ENCODE data around the gene SCN11A.
"Not testable (repeated sequence)": the region's sequence is repeated elsewhere in the genome, so short reads cannot be mapped to it uniquely, and the experiment has no call there.

The SCN11A gene

DNA sequence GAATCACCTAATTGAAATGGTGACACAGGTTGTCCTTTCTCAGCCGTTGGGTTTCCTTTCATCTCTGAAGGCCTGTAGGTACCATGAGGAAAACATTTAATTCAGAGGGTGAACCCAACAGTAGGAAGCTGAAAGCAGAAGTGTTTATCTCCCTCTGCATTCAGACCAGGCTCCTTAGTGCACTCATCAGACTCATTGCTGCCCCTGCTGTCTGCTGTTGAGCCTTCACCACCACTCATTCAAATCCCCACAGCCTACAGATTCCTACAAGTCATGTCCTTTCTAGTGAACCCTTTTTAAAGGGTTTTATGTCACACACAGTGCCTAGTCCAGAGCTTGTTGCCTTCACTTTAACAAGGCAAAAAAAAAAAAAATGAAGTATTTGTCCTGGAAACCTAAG is 13.5 kb upstream of the SCN11A start:
- DNase-seq (ENCODE audit: low read depth), result no peak

DNA sequence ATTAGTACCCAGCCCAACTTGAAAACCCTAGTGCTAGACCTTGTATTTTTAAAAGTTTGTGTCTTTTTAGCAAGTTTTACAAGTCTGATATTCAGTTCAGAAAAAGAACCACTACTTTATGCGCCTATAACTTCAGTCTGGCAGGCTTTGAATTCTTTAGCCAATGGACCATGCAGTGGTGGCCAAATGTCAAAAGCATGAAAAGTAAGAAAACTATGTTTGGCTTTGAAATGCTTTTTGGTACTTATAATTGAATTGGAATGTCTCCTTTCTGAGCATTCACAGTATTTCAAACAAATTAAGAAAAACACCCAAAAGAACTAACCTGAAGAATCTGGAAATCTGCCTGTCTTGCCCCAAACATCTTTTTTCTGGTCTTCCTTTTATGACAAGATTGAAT is 12.9 kb upstream of the SCN11A start:
- DNase-seq (ENCODE audit: low read depth), result no peak

DNA sequence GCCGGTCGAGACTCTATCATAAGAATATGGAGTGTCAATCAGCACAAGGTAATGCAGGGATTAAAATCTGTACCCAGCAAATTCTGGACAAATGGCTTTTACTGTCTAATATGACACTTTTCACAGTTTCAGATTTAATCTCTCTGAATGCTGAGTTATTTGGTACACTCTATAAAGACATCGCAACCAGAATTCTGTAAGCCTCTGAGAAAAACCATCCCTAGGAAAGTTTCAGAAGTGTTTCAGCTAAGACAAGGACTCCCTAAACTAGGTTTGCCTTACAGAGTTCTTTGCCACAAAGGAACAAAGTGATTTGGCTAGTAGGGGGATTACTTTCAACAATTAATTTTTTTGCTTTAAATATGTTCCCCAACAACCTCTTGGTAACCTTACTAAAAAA is 11.4 kb upstream of the SCN11A start:
- no peak for DNase-seq (ENCODE audit: low read depth)

DNA sequence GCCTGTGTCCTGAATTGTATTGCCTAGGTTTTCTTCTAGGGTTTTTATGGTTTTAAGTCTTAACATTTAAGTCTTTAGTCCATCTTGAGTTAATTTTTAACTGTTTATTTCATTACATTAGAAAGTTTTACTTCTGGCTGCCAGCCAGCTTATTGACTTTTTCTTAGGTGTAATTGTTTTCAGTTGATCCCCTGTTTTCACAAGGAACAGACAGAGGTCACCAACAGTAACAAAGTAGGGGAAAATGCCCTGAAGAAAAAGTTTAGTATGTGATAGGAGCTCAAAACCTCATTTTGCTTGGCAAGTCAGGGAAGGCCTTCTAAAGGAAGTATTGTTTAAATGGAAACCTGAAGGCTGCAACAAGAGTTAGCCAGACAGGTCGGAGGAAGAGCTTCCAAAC is 10.4 kb upstream of the SCN11A start:
- DNase-seq (ENCODE audit: low read depth), result no peak

DNA sequence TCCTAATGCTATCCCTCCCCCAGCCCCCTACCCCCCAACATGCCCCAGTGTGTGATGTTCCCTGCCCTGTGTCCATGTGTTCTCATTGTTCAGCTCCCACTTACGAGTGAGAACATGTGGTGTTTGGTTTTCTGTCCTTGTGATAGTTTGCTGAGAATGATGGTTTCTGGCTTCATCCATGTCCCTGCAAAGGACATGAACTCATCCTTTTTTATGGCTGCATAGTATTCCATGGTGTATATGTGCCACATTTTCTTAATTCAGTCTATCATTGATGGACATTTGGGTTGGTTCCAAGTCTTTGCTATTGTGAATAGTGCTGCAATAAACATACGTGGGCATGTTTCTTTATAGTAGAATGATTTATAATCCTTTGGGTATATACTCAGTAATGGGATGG is 9.5 kb upstream of the SCN11A start:
- not testable (repeated sequence) for DNase-seq (ENCODE audit: low read depth)

DNA sequence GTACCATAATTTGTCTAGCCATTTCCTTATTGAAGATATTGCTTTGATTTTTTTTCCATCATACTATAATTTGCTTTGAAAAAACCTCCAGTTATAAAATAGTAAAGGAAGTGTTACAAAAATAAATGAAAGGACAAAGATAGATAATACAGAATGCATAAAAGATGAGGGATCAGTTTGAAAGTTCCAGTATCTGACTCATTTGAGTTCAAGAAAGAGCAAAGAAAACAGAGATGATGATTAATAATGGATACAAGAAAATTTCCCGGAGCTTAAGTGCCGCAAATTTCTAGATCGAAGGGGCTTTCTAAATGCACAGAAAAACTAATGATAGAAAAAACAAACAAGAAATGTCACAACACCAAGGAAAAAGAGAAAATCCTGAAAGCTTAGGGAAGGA is 4.4 kb upstream of the SCN11A start:
- DNase-seq (ENCODE audit: low read depth), result no peak

DNA sequence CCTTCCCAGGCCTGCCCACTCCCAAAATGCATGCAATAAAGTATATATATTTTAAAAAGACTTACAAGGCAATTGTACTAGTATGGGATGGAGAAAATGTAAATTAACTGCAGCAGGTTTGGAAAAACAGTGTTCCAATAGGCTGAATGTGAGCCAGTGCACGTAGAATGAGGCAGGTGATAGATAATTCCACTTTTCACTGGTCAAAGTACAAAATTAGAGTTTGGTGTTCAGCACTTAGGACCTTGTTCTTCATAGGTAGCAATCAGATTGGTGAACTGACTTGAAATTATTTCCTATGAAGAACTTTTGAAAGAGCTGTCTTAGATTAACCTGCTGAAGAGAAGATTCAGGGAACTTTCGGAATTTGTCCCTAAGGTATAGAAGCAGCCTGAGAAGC is 2.0 kb upstream of the SCN11A start:
- DNase-seq (ENCODE audit: low read depth), result no peak

DNA sequence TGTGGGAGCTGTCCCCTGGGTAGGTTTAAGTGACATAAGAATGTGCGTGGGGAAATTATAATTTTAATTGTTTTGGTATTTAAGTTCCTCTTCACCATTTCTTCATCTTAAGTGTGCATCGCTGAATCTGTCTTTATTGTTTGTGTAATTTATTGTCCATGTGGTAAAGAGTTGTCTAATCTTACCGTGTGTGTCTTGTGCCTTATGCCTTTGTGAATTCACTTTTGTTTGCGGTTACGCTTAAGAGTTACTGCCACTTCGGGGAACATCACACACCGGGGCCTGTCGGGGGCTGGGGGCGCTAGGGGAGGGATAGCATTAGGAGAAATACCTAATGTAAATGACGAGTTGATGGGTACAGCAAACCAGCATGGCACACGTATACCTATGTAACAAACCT is 839 bp upstream of the SCN11A start:
- DNase-seq (ENCODE audit: low read depth), result no peak

DNA sequence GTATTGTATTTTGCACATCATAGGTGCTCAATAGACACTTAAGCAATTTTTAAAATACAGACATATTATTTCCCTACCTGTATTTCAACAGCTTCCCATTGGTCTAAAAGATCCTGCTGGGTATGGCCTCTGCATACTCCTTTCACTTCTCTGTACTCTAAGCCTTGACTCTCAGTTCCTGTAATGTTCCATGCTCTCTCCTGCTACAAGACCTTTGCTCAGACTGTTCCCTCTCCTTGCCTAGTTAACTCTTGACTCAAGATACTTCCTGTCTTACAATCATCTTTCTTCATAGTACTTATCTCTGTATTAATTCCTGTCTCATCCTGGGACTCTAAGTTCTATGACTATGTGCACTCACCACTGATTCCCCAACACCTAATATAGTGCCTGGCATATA is 1.7 kb downstream of the SCN11A start:
- DNase-seq (ENCODE audit: low read depth), result no peak

DNA sequence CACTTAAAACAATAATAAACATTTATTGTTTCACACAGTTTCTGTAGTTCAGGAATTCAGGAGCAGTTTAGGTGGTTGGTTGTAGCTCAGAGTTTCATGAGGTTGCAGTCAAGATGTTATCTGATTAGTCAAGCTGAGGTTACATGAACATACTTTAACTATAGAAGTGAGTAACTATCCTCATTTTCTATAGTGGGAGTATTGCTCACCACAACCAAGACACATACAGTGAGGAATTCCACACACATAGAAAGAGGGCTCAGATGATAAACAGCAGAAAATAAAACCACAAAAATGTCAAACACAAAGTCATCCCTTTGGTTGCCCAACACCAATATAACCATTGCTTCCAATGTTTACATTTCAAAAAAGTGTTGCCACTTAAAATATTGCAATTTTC is 13.6 kb downstream of the SCN11A start:
- DNase-seq (ENCODE audit: low read depth), result no peak

DNA sequence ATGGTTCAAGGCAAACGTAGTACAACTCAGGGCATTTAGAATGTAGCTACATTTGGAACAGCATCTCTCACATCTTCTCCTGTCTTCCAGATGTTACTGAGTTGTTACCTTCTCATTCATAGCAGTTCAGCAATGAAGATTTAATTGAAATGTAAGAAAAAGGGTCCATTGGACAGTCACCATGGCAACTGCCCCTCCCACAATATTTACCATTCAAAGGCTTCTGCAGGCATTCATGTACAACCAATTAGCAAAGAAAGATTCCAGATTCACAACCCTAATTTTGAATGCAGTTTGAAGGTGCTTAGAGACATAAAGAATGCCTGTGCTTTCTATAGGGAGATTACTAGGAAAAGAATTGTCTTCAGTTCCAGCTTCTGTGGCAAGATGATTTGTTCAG is 22.2 kb downstream of the SCN11A start:
- DNase-seq (ENCODE audit: low read depth), result no peak

DNA sequence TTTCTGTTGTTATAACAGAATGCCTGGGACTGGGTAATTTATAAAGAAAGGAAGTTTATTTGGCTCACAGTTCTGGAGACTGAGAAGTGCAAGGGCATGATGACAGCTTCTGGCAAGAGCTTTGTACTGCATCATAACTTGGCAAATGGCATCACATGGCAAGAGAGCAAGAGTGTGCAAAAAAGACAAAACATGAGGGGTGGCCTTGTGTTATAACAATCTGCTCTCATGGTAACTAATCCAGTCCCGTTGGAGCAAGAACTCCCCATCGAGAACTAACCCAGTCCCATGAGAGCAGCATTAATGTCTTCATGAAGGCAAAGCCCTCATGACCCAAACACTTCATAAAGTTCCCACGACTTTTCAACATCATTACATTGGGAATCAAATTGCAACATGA is 23.2 kb downstream of the SCN11A start:
- DNase-seq (ENCODE audit: low read depth), result no peak

DNA sequence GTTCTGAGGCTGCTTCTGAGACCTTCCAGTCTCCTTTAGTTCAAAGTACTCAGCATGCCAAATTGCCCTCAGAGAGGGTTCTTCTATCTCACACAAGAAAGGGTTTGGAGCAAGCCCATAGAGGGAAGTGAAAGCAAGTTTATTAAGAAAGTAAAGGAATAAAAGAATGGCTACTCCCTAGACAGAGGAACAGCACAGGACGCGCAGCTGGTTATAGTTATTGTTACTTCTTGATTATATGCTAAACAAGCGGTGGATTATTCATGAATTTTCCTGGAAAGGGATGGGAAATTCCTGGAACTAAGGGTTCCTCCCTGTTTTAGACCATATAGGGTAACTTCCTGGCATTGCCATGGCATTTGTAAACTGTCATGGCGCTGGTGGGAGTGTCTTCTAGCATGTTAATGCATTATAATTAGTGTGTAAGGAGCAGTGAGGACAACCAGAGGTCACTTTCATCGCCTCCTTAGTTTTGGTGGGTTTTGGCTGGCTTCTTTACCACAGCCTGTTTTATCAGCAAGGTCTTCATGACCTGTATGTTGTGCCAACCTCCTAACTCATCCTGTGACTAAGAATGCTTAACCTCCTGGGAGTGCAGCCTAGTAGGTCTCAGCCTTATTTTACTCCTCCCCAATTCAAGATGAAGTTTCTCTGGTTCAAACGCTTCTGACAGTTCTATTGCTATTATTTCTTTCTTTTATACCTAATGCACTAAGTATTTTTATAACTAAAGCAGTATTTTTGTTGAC is 26.3 kb downstream of the SCN11A start:
- DNase-seq (ENCODE audit: low read depth), result no peak

DNA sequence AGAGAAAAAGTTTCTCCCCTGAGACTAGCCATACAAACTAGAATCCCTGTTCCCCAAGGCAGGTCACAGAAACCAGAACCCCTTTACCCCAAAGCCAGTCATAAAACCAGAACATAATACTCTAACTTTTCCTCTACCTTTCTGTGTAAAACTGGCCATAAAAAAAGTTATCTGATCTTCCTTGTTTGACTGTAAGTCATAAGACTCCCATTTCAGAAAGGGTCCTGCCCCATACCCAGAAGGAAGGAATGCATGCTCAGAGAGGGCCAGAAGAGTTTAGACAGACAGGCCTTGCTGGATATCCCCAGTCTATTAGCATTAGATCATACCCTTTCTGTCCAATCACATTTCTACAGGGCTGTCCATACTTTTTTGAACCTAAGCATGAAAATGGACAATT is 27.2 kb downstream of the SCN11A start:
- no peak for DNase-seq (ENCODE audit: low read depth)

DNA sequence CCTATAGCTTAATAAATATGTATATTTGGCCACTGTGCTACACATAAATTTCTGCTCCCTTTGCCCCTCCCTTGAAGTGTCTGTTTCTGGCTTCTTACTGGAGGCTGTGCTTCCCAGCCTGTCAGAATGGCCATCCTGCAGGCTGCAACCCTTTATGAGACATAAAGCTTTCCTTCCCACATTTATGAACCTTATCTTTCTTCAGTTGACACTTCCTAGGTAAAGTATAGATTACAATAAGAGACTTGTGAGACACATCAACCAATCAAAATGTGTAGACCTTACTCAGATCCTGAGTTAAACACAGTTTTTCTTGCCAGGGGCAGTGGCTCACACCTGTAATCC is 29.5 kb downstream of the SCN11A start:
- DNase-seq (ENCODE audit: low read depth), result no peak

DNA sequence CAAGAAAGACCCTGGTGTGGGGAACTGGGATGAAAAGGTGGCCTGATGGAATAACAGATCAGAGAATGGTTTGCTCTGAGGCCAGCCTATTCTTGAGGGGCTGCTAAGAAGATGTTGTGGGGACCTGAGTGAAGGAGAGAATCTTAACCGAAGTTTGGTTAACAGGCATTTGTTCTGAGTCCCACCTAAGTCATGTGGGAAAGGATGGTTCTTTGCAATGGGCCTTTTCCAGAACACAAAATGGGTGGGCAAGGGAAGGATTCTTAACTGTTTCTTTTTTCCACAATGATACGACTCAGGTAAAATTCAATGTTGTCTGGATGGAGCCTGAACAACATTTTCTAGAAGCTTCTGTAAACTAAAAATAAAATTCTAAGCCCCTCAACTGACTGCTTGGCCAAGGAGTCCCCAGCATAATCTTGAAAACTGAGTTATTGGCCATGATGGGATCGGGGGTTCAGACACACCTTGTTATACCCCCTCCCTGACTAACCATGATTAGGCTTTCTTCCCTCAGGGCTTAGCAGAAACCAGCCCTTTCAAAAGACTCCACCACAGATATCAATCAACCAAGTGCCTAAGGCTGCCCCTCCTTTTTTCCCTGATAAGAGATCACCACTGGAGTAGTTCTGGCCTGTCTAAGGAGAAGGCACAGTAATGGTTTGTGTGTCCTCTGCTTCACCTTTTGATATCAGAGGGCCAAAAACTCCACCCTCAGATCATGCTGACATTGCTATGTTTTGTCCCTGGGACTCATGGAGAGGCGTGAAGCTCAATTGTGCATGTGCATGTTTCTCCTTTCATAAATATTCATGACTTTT is 30.1 kb downstream of the SCN11A start:
- no peak for DNase-seq (ENCODE audit: low read depth)

DNA sequence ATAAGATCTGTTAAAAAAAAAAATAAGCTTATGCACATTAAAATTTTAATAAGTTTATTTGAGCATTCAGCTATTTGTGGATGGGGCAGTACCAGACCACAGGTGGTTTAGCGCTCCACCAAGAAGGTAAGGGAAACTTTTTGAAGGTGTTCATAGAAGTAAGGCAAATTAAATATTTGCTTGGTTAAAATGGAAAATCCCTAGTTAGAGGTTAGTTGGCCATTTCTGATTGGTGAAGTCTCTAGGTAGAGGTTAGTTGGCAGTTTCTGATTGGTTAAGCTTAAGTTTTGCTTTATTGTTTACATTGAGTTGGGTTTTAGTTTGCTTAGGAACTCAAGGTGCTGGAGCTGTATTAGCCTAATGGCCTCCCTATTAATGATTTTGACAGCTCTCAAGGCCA is 30.7 kb downstream of the SCN11A start:
- no peak for DNase-seq (ENCODE audit: low read depth)

DNA sequence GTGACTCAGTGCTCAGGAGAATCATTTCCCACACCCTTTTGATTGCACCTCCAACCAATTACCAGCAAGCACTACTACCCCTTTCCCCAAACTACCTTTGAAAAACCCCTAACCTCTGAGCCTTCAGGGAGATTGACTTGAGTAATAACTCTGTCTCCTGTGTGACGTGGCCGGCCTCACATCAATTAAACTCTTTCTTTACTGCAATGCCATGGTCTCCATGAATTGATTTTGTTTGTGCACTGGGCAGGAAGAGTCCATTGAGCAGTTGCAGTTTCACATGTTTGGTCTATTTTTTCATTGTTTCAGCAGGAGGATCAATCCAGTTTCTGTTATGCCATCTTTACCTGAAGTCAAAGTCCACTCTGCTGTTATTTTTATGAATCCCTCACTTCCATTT is 32.4 kb downstream of the SCN11A start:
- DNase-seq (ENCODE audit: low read depth), result no peak

DNA sequence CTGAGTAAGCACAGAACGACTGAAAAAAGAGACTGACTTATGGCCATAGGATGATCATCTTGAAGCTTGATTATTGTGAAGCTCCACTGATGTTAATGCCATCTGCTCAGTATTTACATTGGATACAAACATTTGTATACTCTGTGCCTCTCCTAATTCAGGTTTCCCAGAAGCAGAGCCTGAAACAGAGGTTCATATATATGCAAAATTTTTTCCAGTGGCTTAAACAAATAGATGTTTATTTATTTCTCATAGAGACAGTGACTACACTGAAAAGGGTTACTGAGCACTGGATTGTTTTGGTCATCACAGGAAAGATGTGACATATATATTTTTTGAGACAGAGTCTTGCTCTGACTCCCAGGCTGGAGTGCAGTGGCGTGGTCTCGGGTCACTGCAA is 36.3 kb downstream of the SCN11A start:
- DNase-seq (ENCODE audit: low read depth), result no peak

DNA sequence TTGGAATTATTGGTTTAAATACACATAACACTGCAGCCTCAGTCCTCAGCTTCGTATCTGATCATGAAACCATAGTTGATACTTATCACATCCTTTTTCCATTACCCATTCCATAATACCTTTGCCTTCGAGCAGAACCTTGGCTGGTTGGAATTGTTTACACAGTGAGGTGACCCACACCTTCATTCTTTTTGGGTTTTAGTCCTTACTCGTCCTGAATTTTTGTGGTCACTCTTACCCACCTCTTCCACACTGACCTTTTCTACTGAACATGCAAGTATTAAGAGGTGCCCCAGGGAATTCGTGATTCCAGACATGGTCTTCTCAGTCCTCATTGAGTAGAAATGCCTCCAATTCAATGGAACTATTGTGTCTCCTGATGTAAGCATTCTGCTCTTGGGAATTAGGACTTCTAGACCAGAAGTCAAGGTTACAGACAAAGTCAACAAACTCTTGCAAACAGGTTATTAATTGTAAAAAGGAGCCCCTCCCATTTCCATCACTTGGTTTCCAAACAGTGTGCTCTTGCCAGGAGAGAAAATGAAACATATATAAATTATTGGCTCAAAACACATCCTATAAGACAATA is 37.7 kb downstream of the SCN11A start:
- DNase-seq (ENCODE audit: low read depth), result no peak

DNA sequence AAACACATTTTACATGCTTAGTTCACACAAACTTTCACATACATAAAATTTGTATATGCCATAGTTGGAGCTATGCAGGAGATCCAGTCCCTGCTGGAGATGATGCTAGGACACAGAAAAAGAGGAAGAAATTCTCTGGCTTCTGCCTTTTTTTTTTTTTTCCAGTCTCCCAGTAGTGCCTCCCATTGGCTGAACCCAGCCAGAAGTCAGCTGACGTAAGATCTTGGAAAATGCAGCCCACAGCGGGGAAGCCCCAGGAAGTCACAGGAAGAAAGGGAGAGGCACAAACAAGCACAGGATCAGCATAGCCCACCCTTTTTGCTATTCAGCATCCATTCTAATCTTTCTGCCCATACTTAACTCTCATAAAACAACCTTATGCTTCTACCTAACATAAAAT is 38.5 kb downstream of the SCN11A start:
- no peak for DNase-seq (ENCODE audit: low read depth)

DNA sequence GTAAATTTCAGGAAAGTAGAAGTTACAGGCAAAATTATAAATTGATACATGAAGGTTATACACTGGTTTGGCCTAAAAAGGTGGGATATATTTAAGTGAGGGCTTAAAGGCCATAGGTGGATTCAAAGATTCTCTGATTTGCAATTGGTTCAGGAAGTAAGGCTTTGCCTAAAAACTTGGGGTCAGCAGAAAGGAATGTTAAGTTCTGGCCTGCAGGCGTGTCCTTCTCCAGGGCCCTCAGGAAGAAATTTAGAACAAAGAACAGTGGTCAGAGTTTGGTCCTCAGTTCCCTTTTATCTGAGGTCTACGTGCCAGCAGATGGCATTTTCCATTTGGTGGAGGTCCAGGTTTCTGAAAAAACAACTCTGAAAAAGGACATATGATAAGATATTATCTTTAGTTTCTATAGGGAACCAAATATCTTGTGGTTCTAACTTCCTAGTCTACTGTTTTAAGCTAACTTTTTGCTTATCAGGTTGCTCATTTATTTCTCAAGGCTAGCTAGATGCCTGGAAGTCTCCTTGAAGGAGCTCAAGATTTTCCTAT is 40.5 kb downstream of the SCN11A start:
- DNase-seq (ENCODE audit: low read depth), result no peak

DNA sequence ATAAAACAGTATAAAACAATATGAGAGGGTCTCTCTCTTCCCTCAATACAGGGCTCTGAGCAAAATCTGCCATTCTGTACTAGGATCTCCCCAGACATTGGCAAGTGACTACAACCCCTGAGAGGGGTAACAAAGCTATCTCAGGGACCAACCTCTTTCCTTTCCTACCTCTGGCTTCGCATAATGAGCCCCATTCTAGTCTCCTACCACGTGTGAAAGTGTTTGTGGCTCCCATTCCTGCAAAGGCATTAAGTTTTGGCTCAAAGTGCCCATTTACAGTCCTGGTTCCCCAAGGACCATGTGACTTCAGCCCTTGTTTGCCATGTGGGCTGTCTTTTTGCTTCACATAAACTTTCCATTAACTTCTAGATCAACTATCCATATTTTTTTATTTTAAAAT is 46.4 kb downstream of the SCN11A start:
- DNase-seq (ENCODE audit: low read depth), result no peak

All from stimulated activated CD8-positive, alpha-beta memory T cell treated with anti-CD3 and anti-CD28 coated beads, Interleukin-15, amount 100 ng/mL, for 1 hour (primary cell).